DOHH2 (cell line): Measurements from ENCODE around the gene TMEM109.

Source experiments
- EZH2phosphoT487 ChIP-seq: fragments of 200-600 bp; sonication (generic); IDR thresholded peaks from 2 replicates; pipeline ENCODE4 v1.6.1; 2017; ENCODE audit warnings: borderline replicate concordance, mild to moderate bottlenecking, antibody characterized with exemption, low read length, moderate library complexity, mixed read lengths
- TF ChIP-seq, protein P1 (sequence below): fragments of 200-600 bp; sonication (generic); IDR thresholded peaks from one replicate; pipeline ENCODE4 v1.5.1; 2014; ENCODE audit warnings: antibody characterized with exemption, mild to moderate bottlenecking, low read depth, low read length; ENCODE audit not compliant: poor library complexity, severe bottlenecking

DNA sequence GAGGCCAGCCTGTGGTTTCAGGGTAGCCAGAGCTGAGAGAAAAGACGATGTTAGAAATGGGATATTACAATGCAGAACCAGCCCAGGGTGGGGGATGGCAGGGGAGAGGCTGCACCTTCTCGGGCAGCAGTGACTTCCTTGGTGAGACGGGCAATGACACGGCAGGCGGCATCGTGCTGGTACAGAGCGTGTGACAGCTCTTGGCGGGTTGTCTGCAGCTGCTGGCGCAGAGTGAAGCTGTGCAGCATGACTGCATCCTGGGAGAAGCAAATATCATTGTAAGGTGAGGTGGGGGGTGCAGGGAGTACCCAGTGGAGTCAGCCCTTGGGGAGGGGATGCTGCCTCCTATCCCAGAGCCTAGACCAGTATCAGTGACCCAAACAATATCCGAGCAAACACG lies 11.3 kb upstream of the TMEM109 start:
- TF ChIP-seq, protein P1, sequence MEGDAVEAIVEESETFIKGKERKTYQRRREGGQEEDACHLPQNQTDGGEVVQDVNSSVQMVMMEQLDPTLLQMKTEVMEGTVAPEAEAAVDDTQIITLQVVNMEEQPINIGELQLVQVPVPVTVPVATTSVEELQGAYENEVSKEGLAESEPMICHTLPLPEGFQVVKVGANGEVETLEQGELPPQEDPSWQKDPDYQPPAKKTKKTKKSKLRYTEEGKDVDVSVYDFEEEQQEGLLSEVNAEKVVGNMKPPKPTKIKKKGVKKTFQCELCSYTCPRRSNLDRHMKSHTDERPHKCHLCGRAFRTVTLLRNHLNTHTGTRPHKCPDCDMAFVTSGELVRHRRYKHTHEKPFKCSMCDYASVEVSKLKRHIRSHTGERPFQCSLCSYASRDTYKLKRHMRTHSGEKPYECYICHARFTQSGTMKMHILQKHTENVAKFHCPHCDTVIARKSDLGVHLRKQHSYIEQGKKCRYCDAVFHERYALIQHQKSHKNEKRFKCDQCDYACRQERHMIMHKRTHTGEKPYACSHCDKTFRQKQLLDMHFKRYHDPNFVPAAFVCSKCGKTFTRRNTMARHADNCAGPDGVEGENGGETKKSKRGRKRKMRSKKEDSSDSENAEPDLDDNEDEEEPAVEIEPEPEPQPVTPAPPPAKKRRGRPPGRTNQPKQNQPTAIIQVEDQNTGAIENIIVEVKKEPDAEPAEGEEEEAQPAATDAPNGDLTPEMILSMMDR: no peak
- no peak for TF ChIP-seq EZH2phosphoT487
